ENCODE results near the gene YARS1.

DNA sequence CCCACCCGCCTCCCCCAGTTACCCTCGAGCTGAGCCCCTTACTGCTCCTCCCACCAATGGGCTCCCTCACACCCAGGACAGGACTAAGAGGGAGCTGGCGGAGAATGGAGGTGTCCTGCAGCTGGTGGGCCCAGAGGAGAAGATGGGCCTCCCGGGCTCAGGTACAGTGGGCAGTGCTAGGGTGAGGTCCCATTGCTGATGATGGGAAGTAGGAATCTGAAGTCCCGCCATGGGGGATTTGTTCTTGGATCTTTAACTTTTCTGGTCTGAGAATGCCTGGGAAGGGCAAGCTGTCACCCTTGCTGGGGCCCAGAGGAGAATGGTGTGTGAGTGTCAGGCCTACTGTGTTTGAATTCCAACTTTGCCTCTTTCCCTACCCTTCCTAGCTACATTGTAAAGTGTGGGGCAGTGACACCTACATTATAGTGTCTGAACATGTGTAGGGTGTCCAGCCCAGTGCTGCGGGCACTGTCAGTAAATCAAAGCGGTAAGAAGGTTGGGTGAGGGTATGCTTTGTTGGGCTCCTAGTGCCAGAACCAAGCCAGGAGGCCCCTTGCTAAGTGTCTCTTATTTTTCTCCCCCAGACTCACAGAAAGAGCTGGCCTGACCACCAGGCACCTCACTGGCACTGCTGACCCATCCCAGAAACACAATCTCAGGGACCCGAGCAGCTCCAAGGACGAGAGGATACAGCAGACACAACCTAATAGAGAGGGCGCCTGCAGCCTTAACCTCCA is 44.7 kb downstream of the YARS1 start:
- TF ChIP-seq, protein P1, sequence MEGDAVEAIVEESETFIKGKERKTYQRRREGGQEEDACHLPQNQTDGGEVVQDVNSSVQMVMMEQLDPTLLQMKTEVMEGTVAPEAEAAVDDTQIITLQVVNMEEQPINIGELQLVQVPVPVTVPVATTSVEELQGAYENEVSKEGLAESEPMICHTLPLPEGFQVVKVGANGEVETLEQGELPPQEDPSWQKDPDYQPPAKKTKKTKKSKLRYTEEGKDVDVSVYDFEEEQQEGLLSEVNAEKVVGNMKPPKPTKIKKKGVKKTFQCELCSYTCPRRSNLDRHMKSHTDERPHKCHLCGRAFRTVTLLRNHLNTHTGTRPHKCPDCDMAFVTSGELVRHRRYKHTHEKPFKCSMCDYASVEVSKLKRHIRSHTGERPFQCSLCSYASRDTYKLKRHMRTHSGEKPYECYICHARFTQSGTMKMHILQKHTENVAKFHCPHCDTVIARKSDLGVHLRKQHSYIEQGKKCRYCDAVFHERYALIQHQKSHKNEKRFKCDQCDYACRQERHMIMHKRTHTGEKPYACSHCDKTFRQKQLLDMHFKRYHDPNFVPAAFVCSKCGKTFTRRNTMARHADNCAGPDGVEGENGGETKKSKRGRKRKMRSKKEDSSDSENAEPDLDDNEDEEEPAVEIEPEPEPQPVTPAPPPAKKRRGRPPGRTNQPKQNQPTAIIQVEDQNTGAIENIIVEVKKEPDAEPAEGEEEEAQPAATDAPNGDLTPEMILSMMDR (IDR thresholded peaks at IDR 0.05; ENCODE audit: low read depth, low read length, missing input control) = no peak
- TF ChIP-seq GABPA (IDR thresholded peaks at IDR 0.05 in 1 of 2, conservative IDR thresholded peaks at IDR 0.05 in 1 of 2) (no peak), JUND (IDR thresholded peaks at IDR 0.05) (no peak), HNF4G (IDR thresholded peaks at IDR 0.05) (no peak), YY1 (IDR thresholded peaks at IDR 0.05) (no peak)

Measured in liver (tissue), 3 donors.